HG02943 (cell line): ENCODE results near the gene KCNMA1.

Source experiments
- ATAC-seq: cut with Tn5 transposase; IDR thresholded peaks from one replicate; pipeline ENCODE4 v1.9.1; 2021; ENCODE audit warnings: mild to moderate bottlenecking, low read depth, moderate library complexity; ENCODE audit not compliant: unreplicated experiment

Gene KCNMA1

DNA sequence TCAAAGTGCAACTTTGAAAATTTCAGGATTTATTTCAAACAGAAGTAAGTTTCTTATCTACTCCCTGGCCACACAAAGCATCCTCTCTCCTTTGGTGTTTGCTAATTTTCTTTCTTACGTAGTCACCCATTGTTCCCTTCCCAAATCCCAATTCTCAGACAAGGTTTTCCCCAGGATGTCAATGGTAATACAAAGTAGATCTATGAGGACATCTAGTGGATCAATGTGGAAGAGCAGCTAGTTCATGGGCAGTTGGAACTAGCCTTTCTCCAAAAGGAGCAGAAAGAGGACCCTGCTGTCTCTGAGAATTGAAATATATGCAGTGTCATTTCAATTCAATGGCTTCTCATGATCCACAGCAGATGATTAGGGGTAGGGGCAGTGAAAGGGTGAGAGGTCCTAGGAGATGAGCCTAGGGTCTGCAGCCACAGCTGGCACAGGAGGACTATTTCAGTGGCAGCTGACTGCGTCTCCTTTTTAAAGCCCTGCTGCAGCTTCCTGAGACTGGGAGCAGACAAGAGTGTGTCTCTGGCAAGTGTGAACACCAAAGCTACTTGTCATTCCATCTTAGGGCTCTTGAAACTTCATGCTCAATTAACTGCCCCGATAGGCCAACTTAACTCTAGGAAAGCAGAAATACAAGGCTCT is 632.6 kb downstream of the KCNMA1 start:
- ATAC-seq, result no peak

GRCh38 chr10:77002872-77003271 is 634.7 kb downstream of the KCNMA1 start:
- ATAC-seq, result no peak

DNA sequence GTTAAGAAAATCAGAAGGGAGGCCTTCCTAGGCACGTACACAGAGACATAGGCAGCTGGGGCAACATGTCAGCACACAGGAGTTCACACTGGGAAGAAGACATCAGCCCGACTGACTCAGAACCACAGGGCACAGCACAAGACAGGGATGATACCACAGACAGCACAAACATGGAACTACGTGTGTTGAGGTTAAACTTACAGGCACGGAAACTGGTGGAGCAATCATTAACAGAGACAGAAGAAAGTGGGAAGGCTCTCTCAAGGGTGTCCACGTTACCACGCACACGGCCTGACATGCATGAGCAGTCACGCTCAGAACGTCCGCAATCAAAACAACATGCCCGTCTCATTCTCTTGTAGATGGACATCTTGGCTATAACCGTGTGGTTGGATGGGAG is 636.4 kb downstream of the KCNMA1 start:
- ATAC-seq, result no peak

- ATAC-seq, result no peak
These were observed 639.2 kb downstream of the KCNMA1 start for GRCh38 chr10:76998451-76998850.

- no peak for ATAC-seq
These were observed 640.0 kb downstream of the KCNMA1 start for GRCh38 chr10:76997631-76998030.

- no peak for ATAC-seq
These were observed 642.6 kb downstream of the KCNMA1 start for GRCh38 chr10:76995023-76995422.

DNA sequence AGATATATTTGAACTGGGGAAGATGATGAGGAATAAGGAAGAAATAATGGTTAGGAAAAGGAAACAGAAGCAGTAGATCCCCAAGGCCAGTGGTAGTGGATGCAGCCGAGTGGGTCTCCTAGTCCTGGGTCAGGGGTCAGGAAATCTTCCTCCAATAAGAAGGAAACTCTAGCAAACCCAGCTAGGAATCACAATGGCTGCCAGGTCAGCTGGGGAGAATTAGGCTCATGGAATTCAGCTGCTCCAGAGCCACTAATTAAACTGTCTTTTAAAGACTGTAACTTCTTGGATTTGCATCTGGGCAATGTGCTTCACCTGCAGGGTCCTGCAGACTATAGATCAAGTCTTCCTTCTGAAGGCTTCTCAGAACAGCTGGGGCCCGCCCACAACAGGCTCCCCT is 644.4 kb downstream of the KCNMA1 start:
- ATAC-seq, result no peak

DNA sequence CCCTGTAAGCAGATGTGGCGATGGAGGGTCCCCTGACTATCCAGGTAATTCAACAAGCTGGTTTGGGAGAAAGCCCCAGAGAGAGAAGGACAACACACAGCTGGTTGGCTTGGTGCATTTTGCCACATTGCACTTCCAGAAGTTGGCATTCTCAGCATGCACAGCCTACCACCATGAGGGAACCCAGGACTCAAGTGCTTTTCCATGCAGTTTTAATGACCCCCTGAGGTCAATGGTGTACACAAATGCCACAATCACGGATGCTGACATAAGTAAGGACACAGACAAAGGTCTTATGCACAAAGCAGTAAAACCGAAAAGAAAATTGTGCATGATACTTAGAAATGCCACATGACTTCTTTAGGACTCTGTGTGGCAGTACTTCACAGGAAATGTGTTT is 645.1 kb downstream of the KCNMA1 start:
- ATAC-seq, result no peak

GRCh38 chr10:76991621-76992020 is 646.0 kb downstream of the KCNMA1 start:
- ATAC-seq, result no peak

DNA sequence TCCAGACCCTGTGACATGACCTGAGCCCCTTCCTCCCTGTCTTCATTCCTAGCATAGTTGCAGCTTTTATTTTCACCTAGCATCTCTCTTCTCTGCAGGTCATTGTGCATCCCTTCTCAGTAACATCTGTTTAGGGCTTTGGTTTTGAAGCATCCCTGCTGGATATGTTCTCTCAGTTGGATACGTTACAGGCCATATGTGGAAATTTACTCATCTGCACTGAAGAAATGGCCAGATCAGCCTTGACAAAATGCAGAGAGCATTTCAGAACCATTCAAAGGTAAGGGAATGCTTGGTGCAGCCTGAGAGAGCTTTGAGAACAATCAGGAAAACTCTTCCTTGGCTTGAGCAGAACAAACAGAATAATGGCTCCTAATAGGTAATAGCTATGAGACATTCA is 647.0 kb downstream of the KCNMA1 start:
- no peak for ATAC-seq

DNA sequence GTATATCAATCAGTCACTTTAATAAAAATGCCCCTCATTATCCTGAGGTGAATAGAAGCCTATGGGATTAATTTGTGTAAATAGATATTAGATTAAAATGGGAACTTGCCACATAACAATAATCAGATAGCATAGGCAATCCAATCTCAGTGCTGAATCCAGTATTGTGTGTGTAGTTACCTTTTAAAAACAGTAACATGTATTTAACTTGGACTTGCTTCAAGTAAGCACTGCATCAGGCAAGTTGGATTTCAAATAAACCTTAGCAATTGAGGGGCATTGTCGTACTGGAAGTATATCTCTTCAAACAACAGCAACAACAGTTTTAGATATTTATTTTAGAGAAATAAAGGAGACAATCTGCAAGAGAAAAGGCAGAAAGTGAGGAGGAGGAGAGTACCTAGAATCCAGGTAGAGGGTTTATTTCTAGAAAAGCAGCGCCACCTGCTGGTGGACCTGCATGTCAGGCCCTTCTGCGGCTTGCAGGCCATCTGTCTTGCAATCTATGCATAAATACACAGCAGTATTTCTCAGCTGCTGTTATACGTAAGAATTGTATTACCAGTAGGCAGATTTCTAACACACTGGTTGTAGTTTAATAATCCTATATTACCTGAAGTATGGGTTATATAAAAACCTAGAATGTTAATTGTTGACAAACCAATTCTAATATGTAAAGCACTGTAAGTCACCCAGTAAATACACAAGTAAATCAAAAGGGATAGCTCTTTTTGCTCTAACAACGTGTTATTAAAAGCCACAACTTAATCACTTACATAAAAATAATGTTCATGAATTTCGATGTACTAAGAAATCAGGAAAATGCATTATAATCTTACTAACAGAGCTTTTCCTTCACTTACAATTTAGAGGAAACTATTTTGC is 652.8 kb downstream of the KCNMA1 start:
- no peak for ATAC-seq

DNA sequence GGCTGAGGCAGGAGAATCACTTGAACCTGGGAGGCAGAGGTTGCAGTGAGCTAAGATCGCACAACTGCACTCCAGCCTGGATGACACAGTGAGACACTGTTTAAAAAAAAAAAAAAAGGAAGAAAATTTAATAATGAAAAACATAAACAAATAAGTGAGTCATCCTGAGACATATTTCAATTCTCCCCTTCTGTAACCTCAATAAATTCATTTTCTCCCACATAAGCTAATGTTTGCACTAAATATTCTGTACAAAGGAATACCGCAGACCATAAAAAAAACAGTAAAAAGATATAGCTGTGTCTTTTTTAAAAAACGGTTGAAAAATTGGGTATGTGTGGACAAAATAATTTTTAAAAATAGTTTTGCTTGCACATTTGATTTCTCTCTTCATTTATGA is 654.0 kb downstream of the KCNMA1 start:
- no peak for ATAC-seq

GRCh38 chr10:76982671-76983070 is 654.9 kb downstream of the KCNMA1 start:
- ATAC-seq, result no peak

GRCh38 chr10:76981251-76981650 is 656.4 kb downstream of the KCNMA1 start:
- no peak for ATAC-seq

- no peak for ATAC-seq
These were observed 659.7 kb downstream of the KCNMA1 start for GRCh38 chr10:76977901-76978300.

DNA sequence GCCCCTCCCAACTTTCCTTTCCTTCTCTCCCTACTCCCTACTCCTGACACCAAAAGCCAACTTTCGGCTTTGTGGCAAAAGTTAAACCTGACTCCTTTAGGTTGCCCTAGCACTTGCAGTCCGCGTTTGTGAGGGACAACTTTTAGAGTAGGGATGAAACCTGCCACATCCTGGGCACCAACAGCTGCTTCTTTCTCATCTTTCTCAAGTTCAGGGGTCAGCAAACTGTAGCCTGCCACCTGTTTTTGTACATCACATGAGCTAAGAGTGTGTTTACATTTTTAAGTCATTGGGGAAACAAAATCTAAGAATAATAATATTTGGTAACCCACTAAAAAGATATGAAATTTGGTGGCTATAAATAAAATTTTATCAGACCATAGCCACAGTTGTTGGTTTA is 660.6 kb downstream of the KCNMA1 start:
- ATAC-seq, result no peak

GRCh38 chr10:76976142-76976541 is 661.5 kb downstream of the KCNMA1 start:
- no peak for ATAC-seq

DNA sequence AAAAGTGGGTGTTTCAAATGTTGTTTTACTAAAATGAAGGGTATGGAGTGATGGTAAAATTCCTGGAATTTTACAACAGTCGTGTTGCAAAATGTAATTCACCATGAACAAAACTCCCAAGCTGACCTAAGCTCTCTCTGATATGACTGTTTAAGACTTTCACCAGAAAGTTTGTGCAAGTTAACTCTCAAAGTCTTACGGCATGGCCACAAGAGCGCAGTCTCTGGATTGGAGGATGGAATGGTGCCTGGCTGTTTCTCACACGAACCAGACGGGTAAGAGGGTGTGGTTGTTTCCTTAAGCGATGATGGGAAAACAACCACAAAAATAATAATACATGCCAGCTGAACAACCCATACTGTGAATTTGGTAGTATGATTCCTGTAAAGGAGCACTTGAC is 662.5 kb downstream of the KCNMA1 start:
- ATAC-seq, result no peak

GRCh38 chr10:76974017-76974691 is 663.5 kb downstream of the KCNMA1 start:
- ATAC-seq, result no peak

DNA sequence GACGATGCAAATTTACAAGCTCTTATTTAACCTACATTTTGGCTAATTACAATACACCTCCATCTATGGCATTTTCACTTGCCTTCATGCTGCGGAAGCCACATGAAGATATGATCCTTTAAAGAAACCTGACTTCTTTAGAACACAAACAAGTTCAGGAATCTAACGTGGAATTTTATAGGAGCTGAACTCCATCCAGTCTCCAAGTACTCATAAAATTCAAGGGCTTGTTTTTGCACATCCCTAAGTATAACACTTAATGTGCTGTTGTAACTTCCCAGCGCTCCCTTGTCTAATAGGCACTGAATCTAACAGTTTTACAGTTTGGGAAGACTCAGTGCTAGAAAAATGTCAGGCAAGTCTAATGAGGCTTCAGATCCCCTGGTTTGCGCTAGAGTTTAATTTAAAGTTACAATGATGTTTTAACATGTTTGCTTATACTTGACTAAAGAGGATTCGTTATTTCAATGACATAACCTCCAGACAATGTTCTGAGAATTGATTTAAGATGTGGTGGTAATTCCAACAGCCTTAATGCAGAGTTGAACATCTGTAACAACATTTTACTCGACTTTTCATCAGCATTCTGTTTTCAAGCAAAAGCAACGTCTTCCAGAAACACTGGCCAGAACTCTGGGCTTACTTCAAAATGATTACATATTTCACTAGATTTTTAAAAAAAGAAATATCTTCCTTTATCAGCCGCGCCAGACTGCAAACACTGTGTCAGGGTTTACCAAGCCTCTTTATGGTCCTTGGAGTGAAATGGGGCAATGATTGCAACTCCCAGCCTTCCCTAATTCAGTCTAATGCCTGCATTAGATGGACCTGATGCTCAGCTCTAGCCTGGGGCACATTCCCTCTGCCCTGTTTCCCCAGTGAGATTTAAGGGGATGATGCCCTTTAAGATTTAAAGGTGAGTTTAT is 664.3 kb downstream of the KCNMA1 start:
- ATAC-seq, result no peak
